Activated T-cell treated with anti-CD3 and anti-CD28 coated beads, Interleukin-2, amount 50 U/mL, for 4 hours (primary cell): ENCODE data around the gene CRYBG3. TPM values are rescaled to one million over a fixed set of nuclear protein-coding genes. Genes with fewer than 3 reads are reported as not detected.

Source experiments
- ATAC-seq, 2 donors: fragments of 200-7000 bp; cut with Tn5 transposase; one replicate each; pipeline ENCODE4 v1.10.0; 2021
- DNase-seq: peaks from one replicate; pipeline ENCODE4 v3.0.0-alpha.2; 2020
- H3K27me3 Mint-ChIP-seq: one replicate; pipeline ENCODE4 v1.8.0; 2021; ENCODE audit warnings: low read depth, mixed read lengths
- H3K36me3 Mint-ChIP-seq: one replicate; pipeline ENCODE4 v1.8.0; 2022; ENCODE audit warnings: mixed read lengths; ENCODE audit not compliant: insufficient read depth
- H3K4me1 Mint-ChIP-seq: one replicate; pipeline ENCODE4 v1.8.0; 2021; ENCODE audit warnings: low read depth, mixed read lengths
- H3K4me3 Mint-ChIP-seq: one replicate; pipeline ENCODE4 v1.8.0; 2021; ENCODE audit warnings: mild to moderate bottlenecking, moderate library complexity, mixed read lengths
- H3K9me3 Mint-ChIP-seq: one replicate; pipeline ENCODE4 v1.8.0; 2021; ENCODE audit warnings: mixed read lengths
- total RNA-seq, 3 donors: library from RNA; stranded (reverse); gene quantifications; one replicate each; pipeline ENCODE4 v1.2.1, GENCODE V29; 2021

CRYBG3 gene
- total RNA-seq, 3 donors from 2014 or later, result 1.4 to 2.9 (median 2.3) TPM

GRCh38 chr3:97994328-97994945, 172.6 kb downstream of the CRYBG3 start:
- Mint-ChIP-seq H3K27me3 (peaks cover 3% of the 10 kb centered on the region), H3K4me3 (no peak overlapping the region), H3K9me3 (no peaks in the 10 kb centered on the region), H3K36me3 (no peaks in the 10 kb centered on the region), H3K4me1 (peaks cover 14% of the 10 kb centered on the region)
- DNase-seq (no peak), ATAC-seq (no peak)

Other genes with a start within 250 kb of the CRYBG3 start
- gene ARL6, start 57.3 kb upstream of the CRYBG3 start, total RNA-seq, result 1 to 10 TPM; 7.9 to 8.6 (median 8.4) TPM
- 10 to 100 TPM; 51.2 to 61.3 (median 56.3) TPM for gene RIOX2, start 150.4 kb downstream of the CRYBG3 start, total RNA-seq
- gene GABRR3, start 213.3 kb downstream of the CRYBG3 start, total RNA-seq, result not detected